Measurements from ENCODE around the gene RBM28. TPM values are rescaled to one million over a fixed set of nuclear protein-coding genes. Genes with fewer than 3 reads are reported as not detected.

The RBM28 gene
- total RNA-seq, 1 experiment from 2014 or later: 70.0 TPM

DNA sequence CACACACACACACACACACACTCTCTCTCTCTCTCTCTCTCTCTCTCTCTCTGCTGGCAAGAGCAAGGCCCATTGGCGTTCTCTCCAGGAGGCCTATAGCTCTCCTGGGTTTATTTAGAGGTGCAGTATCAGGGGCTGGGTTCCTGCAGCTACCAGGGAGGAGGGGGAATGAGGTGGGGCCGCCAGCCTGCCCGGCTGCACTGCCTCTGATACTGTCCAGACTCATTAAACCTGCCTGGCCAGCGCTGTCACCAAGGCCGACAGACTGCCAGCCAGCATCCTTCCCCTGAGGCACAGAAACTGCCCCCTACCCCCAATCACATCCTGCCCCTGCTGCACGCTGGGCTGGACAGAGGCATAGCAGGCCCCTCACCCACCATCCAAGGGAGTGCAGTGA is 13.5 kb upstream of the RBM28 start:
- 0 out of 5 replicates have a peak, but pooled peaks cover 0 to 1% of the 10 kb centered on the region in 2 experiments for H3K9me3 Mint-ChIP-seq
- Histone ChIP-seq H3K56ac (ENCODE audit: insufficient read length, low read depth, low read length) (no peak overlapping the region), H2BK12ac (ENCODE audit: insufficient read length, low read depth, low read length) (no peak overlapping the region), H4K20me1 (ENCODE audit: control insufficient read depth, insufficient read depth, insufficient read length) (no peaks in the 10 kb centered on the region), H2BK5ac (ENCODE audit: insufficient read length, low read length) (no peak overlapping the region), H3K23me2 (ENCODE audit: insufficient read length, low read depth, low read length, poor library complexity, severe bottlenecking) (peaks cover 8% of the 10 kb centered on the region), H3K4ac (ENCODE audit: low read depth, low read length) (no peak overlapping the region), H3K9ac (ENCODE audit: extremely low read depth, insufficient read length, low read length) (no peak overlapping the region), H3K27ac (ENCODE audit: insufficient read length, low read depth, low read length) (no peak overlapping the region), H3K79me1 (ENCODE audit: insufficient read depth, low read depth, low read length, poor library complexity, severe bottlenecking) (no peaks in the 10 kb centered on the region), H3K9me3 (ENCODE audit: control insufficient read depth, low read depth, low read length) (no peaks in the 10 kb centered on the region), H4K8ac (replicated peaks; ENCODE audit: insufficient read length, low read depth, low read length) (no peak overlapping the region), H3K27me3 (ENCODE audit: insufficient read depth, low read length) (peaks cover 18% of the 10 kb centered on the region; the same call in 1 of the 2 replicates), H4K91ac (ENCODE audit: insufficient read length, low read depth, low read length) (no peak overlapping the region), H3K23ac (ENCODE audit: insufficient read length, low read depth, low read length) (no peak overlapping the region), H3K79me2 (ENCODE audit: insufficient read depth, low read length) (0 out of 2 replicates have a peak, but pooled peaks cover 1% of the 10 kb centered on the region), H2BK15ac (ENCODE audit: low read depth, low read length) (no peak overlapping the region), H3K4me1 (ENCODE audit: insufficient read depth, low read length) (no peaks in the 10 kb centered on the region), H2BK20ac (ENCODE audit: low read depth, low read length, poor library complexity, severe bottlenecking) (no peak overlapping the region), H2AFZ (ENCODE audit: low read length) (no peak overlapping the region), H2AK5ac (ENCODE audit: insufficient read length, low read length) (no peak overlapping the region), H3T11ph (ENCODE audit: low read length) (no peak overlapping the region), H3K4me2 (ENCODE audit: insufficient read depth, insufficient read length, low read length) (no peak overlapping the region), H2BK120ac (ENCODE audit: low read depth, low read length, poor library complexity, severe bottlenecking) (no peak overlapping the region), H3K14ac (ENCODE audit: insufficient read depth, low read length) (no peak overlapping the region), H4K5ac (ENCODE audit: insufficient read length, low read depth, low read length) (no peak overlapping the region), H3K18ac (ENCODE audit: insufficient read length, low read depth, low read length) (no peak overlapping the region)
- peaks cover 15 to 27% of the 10 kb centered on the region in 2 experiments for H3K4me1 Mint-ChIP-seq
- TF ChIP-seq, protein P1, sequence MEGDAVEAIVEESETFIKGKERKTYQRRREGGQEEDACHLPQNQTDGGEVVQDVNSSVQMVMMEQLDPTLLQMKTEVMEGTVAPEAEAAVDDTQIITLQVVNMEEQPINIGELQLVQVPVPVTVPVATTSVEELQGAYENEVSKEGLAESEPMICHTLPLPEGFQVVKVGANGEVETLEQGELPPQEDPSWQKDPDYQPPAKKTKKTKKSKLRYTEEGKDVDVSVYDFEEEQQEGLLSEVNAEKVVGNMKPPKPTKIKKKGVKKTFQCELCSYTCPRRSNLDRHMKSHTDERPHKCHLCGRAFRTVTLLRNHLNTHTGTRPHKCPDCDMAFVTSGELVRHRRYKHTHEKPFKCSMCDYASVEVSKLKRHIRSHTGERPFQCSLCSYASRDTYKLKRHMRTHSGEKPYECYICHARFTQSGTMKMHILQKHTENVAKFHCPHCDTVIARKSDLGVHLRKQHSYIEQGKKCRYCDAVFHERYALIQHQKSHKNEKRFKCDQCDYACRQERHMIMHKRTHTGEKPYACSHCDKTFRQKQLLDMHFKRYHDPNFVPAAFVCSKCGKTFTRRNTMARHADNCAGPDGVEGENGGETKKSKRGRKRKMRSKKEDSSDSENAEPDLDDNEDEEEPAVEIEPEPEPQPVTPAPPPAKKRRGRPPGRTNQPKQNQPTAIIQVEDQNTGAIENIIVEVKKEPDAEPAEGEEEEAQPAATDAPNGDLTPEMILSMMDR (conservative IDR thresholded peaks at IDR 0.05): no peak
- no peak overlapping the region for H3K4me3 Mint-ChIP-seq
- no peak for DNase-seq
- no CpG with 5 or more reads among the region's 6 CpGs for WGBS (ENCODE audit: extremely low coverage, insufficient read length, low lambda C conversion rate)
- no peak overlapping the region for H3K27ac Mint-ChIP-seq
- peaks cover 92% of the 10 kb centered on the region for H3K27me3 Mint-ChIP-seq (ENCODE audit: low read depth)
- no peaks in the 10 kb centered on the region; a peak in 2 of 7 replicates for H3K36me3 Mint-ChIP-seq (ENCODE audit: insufficient read depth in 1 of 3, low read depth in 3 of 3)
